ENCODE results near the gene ZXDC. TPM values are rescaled to one million over a fixed set of nuclear protein-coding genes. Genes with fewer than 3 reads are reported as not detected.

Gene ZXDC
- total RNA-seq, 1 experiment from 2014 or later: 28.3 TPM

- no peak overlapping the region for H2AK5ac ChIP-seq (ENCODE audit: insufficient read length, low read length)
Measured at GRCh38 chr3:126479642-126480041, 4.0 kb upstream of the ZXDC start.

More at GRCh38 chr3:126479642-126480041, 4.0 kb upstream of the ZXDC start:
- Histone ChIP-seq H3K27ac (ENCODE audit: insufficient read length, low read depth, low read length) (no peak overlapping the region), H2AFZ (ENCODE audit: low read length) (no peak overlapping the region), H3K79me1 (ENCODE audit: insufficient read depth, low read depth, low read length, poor library complexity, severe bottlenecking) (no peaks in the 10 kb centered on the region), H3K18ac (ENCODE audit: insufficient read length, low read depth, low read length) (no peak overlapping the region), H2BK15ac (ENCODE audit: low read depth, low read length) (no peak overlapping the region), H3K4ac (ENCODE audit: low read depth, low read length) (no peak overlapping the region), H4K5ac (ENCODE audit: insufficient read length, low read depth, low read length) (no peak overlapping the region), H2BK20ac (ENCODE audit: low read depth, low read length, poor library complexity, severe bottlenecking) (no peak overlapping the region), H2BK5ac (ENCODE audit: insufficient read length, low read length) (no peak overlapping the region), H4K20me1 (ENCODE audit: control insufficient read depth, insufficient read depth, insufficient read length) (no peaks in the 10 kb centered on the region), H3K9ac (ENCODE audit: extremely low read depth, insufficient read length, low read length) (no peak overlapping the region), H3K9me3 (ENCODE audit: control insufficient read depth, low read depth, low read length) (no peaks in the 10 kb centered on the region), H3K56ac (ENCODE audit: insufficient read length, low read depth, low read length) (no peak overlapping the region), H3K79me2 (ENCODE audit: insufficient read depth, low read length) (no peaks in the 10 kb centered on the region), H2BK120ac (ENCODE audit: low read depth, low read length, poor library complexity, severe bottlenecking) (no peak overlapping the region), H4K8ac (replicated peaks; ENCODE audit: insufficient read length, low read depth, low read length) (no peak overlapping the region), H3K23me2 (ENCODE audit: insufficient read length, low read depth, low read length, poor library complexity, severe bottlenecking) (peaks cover 9% of the 10 kb centered on the region), H2BK12ac (ENCODE audit: insufficient read length, low read depth, low read length) (no peak overlapping the region), H3K4me2 (ENCODE audit: insufficient read depth, insufficient read length, low read length) (no peak overlapping the region), H3T11ph (ENCODE audit: low read length) (no peak overlapping the region), H3K27me3 (ENCODE audit: insufficient read depth, low read length) (no peaks in the 10 kb centered on the region), H3K4me1 (ENCODE audit: insufficient read depth, low read length) (peaks cover 8% of the 10 kb centered on the region; the same call in 1 of the 2 replicates), H3K14ac (ENCODE audit: insufficient read depth, low read length) (no peak overlapping the region), H3K23ac (ENCODE audit: insufficient read length, low read depth, low read length) (no peak overlapping the region), H4K91ac (ENCODE audit: insufficient read length, low read depth, low read length) (no peak overlapping the region)
- no peaks in the 10 kb centered on the region; a peak in 2 of 5 replicates for H3K9me3 Mint-ChIP-seq
- no peaks in the 10 kb centered on the region; a peak in 1 of 7 replicates for H3K36me3 Mint-ChIP-seq (ENCODE audit: insufficient read depth in 1 of 3, low read depth in 3 of 3)
- peaks cover 5% of the 10 kb centered on the region for H3K27me3 Mint-ChIP-seq (ENCODE audit: low read depth)
- TF ChIP-seq CTCF (conservative IDR thresholded peaks at IDR 0.05): no peak
- DNase-seq: no peak
- peaks cover 19 to 26% of the 10 kb centered on the region in 2 experiments for H3K4me1 Mint-ChIP-seq
- no CpG with 5 or more reads among the region's 1 CpG for WGBS (ENCODE audit: extremely low coverage, insufficient read length, low lambda C conversion rate)
- H3K4me3 Mint-ChIP-seq: no peak overlapping the region
- H3K27ac Mint-ChIP-seq: no peak overlapping the region
